ENCODE data around the gene SLC7A1. TPM values are rescaled to one million over a fixed set of nuclear protein-coding genes. Genes with fewer than 3 reads are reported as not detected.

Gene SLC7A1
- total RNA-seq, 2 donors from 2014 or later = 19.1 to 35.3 TPM

DNA sequence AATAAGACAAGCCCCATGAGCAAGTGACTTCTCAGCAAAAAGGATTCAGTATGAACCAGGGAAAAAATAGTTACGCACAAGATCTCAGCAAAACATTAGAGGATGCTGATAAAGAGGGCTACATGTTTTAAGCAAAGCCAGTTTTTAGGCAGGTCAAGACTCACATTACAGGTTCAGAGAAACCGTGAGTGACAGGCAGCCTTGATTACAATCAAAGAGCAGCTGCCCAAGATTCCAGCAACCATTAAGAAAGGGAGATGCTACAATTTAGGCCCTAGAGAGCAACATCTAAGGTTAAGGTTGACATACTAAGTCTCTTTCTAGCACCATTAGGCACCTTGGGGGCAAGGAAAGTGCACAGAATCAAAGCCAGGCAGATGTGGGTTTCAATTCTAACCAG is 2.8 kb upstream of the SLC7A1 start:
- 88% methylated on average over 2 of the region's 2 CpGs for WGBS
- intact Hi-C loops (cut with DNase I) = loop anchor here (10.0 kb wide), 1 partner anchor 516 kb away; no protein-coding TSS in a partner anchor
- TF ChIP-seq POLR2AphosphoS5 (IDR thresholded peaks at IDR 0.05) = no peak
- no peak for TF ChIP-seq POLR2A (IDR thresholded peaks at IDR 0.05)
- TF ChIP-seq, protein P1, sequence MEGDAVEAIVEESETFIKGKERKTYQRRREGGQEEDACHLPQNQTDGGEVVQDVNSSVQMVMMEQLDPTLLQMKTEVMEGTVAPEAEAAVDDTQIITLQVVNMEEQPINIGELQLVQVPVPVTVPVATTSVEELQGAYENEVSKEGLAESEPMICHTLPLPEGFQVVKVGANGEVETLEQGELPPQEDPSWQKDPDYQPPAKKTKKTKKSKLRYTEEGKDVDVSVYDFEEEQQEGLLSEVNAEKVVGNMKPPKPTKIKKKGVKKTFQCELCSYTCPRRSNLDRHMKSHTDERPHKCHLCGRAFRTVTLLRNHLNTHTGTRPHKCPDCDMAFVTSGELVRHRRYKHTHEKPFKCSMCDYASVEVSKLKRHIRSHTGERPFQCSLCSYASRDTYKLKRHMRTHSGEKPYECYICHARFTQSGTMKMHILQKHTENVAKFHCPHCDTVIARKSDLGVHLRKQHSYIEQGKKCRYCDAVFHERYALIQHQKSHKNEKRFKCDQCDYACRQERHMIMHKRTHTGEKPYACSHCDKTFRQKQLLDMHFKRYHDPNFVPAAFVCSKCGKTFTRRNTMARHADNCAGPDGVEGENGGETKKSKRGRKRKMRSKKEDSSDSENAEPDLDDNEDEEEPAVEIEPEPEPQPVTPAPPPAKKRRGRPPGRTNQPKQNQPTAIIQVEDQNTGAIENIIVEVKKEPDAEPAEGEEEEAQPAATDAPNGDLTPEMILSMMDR (IDR thresholded peaks at IDR 0.05) = no peak

DNA sequence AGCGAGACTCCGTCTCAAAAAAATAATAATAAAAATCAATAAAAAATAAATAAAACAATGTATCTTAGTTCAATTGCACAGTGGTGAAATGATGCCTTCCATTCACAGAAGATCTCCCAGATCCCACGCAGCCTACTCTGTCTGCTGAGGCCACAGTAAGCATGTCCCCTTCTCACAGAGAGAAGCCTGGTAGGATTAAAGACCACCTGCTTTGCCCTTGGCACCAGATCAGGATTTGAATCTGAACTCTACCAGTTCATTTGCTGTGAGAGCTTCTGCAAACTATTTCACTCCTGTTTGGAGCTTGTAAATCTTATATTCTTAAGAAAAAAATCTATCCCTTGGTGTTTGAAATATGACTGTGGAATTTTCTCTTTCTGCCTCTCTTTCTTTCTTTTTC is 2.2 kb upstream of the SLC7A1 start:
- Histone ChIP-seq H3K36me3 (no peaks in the 10 kb centered on the region), H3K4me3 (no peak overlapping the region), H3K27me3 (replicated peaks; ENCODE audit: insufficient read depth) (no peaks in the 10 kb centered on the region), H3K4me1 (replicated peaks) (no peaks in the 10 kb centered on the region), H3K27ac (no peak overlapping the region), H3K9me3 (no peaks in the 10 kb centered on the region)
- intact Hi-C loops (cut with DNase I) = loop anchor here (10.0 kb wide), 1 partner anchor 517 kb away; no protein-coding TSS in a partner anchor
- TF ChIP-seq POLR2AphosphoS5 (IDR thresholded peaks at IDR 0.05) (no peak), POLR2A (IDR thresholded peaks at IDR 0.05) (no peak)
- TF ChIP-seq, protein P1 (IDR thresholded peaks at IDR 0.05) = no peak
- no peak for DNase-seq (ENCODE audit: low spot score)
- WGBS = 89% methylated on average over 3 of the region's 3 CpGs

More for the DNA sequence above, 2.8 kb upstream of the SLC7A1 start:
- H3K9me3 ChIP-seq = no peaks in the 10 kb centered on the region
- no peak overlapping the region for H3K27ac ChIP-seq
- no peaks in the 10 kb centered on the region for H3K36me3 ChIP-seq
- no peaks in the 10 kb centered on the region for H3K4me1 ChIP-seq (replicated peaks)
- H3K4me3 ChIP-seq = no peak overlapping the region
- H3K27me3 ChIP-seq (replicated peaks; ENCODE audit: insufficient read depth) = no peaks in the 10 kb centered on the region
- DNase-seq (ENCODE audit: low spot score) = no peak

DNA sequence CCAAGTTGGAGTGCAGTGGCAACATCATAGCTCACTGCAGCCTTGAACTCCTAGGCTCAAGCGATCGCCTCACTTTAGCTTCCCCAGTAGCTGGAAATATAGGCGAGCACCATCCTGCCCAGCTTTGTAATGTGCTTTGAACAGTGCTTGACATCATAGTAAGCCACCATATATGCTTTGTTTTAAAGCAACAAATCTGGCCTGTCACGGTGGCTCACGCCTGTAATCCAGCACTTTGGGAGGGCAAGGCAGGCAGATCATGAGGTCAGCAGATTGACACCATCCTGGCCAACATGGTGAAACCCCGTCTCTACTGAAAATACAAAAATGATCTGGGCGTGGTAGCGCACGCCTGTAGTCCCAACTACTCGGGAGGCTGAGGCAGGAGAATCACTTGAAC is 1.8 kb upstream of the SLC7A1 start:
- no peak for DNase-seq (ENCODE audit: low spot score)
- Histone ChIP-seq H3K9me3 (no peaks in the 10 kb centered on the region), H3K4me3 (no peak overlapping the region), H3K4me1 (replicated peaks) (no peaks in the 10 kb centered on the region), H3K36me3 (no peaks in the 10 kb centered on the region), H3K27me3 (replicated peaks; ENCODE audit: insufficient read depth) (no peaks in the 10 kb centered on the region), H3K27ac (no peak overlapping the region)
- WGBS = 93% methylated on average over 10 of the region's 10 CpGs
- intact Hi-C loops (cut with DNase I) = loop anchor here (10.0 kb wide), 1 partner anchor 518 kb away; no protein-coding TSS in a partner anchor
- TF ChIP-seq POLR2AphosphoS5 (IDR thresholded peaks at IDR 0.05) = no peak
- TF ChIP-seq, protein P1 (IDR thresholded peaks at IDR 0.05) = no peak
- no peak for TF ChIP-seq POLR2A (IDR thresholded peaks at IDR 0.05)

DNA sequence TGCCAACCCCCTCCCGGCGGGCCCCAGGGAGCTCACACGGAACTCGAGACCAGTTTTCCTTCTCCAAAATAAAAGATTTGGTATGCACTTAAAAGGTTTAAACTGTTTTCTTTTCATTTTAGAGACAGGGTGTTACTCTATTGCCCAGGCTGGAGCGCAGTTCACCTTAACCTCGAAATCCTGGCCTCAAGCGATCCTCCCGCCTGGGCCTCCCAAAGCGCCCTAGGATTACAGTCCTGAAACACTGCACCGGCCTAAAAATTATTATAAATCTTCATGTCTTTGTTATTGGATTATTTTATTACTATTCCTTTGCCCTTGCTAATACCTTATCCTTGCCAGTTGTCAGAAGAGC is 553 bp upstream of the SLC7A1 start:
- H3K27ac ChIP-seq = peak overlapping the region; percentile 55 to 65
- H3K36me3 ChIP-seq = no peaks in the 10 kb centered on the region
- no peaks in the 10 kb centered on the region for H3K27me3 ChIP-seq (replicated peaks; ENCODE audit: insufficient read depth)
- H3K9me3 ChIP-seq = no peaks in the 10 kb centered on the region
- no peaks in the 10 kb centered on the region for H3K4me1 ChIP-seq (replicated peaks)
- intact Hi-C loops (cut with DNase I) = loop anchor here (10.0 kb wide), 1 partner anchor 519 kb away; no protein-coding TSS in a partner anchor
- 33% methylated on average over 10 of the region's 10 CpGs for WGBS
- TF ChIP-seq POLR2A (IDR thresholded peaks at IDR 0.05) = no peak
- TF ChIP-seq, protein P1 (IDR thresholded peaks at IDR 0.05) = peak in 1 of 4 experiments; percentile 1
- no peak for DNase-seq (ENCODE audit: low spot score)
- H3K4me3 ChIP-seq = peak overlapping the region; percentile 64 to 85

DNA sequence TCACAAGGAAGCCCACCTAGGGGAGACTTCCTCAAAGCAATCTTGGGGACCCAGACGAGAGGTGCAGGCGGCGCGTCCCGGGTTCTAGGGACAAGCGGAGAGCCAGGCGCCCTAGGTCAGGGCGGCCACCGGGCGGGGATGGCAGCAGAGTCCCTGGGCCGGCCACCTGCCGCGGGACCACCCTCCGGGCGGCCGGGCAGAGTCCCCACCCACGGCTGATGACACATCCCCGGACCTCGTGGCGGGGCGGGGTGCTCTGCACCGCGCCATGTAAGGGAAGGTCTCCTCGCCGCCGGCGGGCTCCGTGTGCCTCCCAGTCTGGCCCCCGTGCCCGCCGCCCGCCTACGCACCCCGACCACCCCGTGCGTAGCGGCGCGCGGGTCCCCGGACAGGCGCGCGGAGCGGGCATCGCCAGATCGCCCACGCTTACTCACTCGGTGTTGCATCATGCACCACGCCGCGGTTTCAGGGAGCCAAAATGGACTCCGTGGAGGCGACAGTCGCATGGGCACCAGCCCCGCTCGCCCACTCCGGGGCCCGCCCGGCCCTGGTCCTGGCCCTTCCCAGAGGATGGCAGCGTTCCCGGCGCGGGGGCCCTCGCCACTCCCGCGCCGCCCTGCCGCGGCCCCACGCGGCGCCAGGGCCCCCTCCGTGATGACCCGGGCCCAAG is 643 bp downstream of the SLC7A1 start:
- peak; percentile 25 for DNase-seq (ENCODE audit: low spot score)
- TF ChIP-seq POLR2A (IDR thresholded peaks at IDR 0.05) (peak; percentile 29), POLR2AphosphoS5 (IDR thresholded peaks at IDR 0.05) (no peak)
- no peaks in the 10 kb centered on the region for H3K9me3 ChIP-seq
- WGBS = under 1% methylated on average over 38 of the region's 75 CpGs
- H3K4me1 ChIP-seq (replicated peaks) = no peaks in the 10 kb centered on the region
- no peaks in the 10 kb centered on the region for H3K27me3 ChIP-seq (replicated peaks; ENCODE audit: insufficient read depth)
- H3K4me3 ChIP-seq = peak overlapping the region; percentile 64 to 85
- peak overlapping the region; percentile 65 to 82 for H3K27ac ChIP-seq
- intact Hi-C loops (cut with DNase I) = loop anchor here (10.0 kb wide), 1 partner anchor 520 kb away; no protein-coding TSS in a partner anchor
- no peaks in the 10 kb centered on the region for H3K36me3 ChIP-seq
